WI38 (cell line): Measurements from ENCODE around the gene MYO1E.

ENCODE experiments used
- H3K4me3 ChIP-seq: 2 replicates; pipeline ENCODE4 v1.5.1; 2011; ENCODE audit warnings: low read depth, mild to moderate bottlenecking, control low read depth, low read length
- CTCF ChIP-seq: IDR thresholded peaks from 2 replicates; pipeline ENCODE4 v1.5.1; 2012; ENCODE audit warnings: low read depth, mild to moderate bottlenecking, control low read depth, low read length

The MYO1E gene

GRCh38 chr15:59306520-59307164 lies 66.0 kb downstream of the MYO1E start:
- no peak overlapping the region for H3K4me3 ChIP-seq
- TF ChIP-seq CTCF: no peak

DNA sequence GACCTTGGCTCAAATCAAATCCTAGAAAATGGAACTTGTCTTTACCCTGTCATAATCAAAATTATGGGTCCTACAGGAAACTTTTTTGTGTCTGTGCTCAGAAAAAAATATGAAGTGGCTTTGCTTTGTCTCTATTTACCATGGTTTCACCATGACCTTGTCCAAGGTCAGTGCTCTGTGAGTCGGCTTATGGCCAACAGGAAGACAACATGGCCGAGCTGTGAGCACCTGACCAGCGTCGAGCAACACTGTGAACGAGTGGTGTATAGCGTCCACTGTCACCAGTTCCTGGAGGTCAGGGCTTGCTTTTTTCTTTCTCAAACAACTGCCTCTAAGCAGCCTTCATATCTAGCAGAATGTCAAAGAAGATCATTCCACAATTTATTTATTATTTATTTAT lies 67.9 kb downstream of the MYO1E start:
- TF ChIP-seq CTCF: no peak
- no peak overlapping the region for H3K4me3 ChIP-seq

GRCh38 chr15:59304034-59304795 lies 68.5 kb downstream of the MYO1E start:
- no peak overlapping the region for H3K4me3 ChIP-seq
- TF ChIP-seq CTCF: no peak

DNA sequence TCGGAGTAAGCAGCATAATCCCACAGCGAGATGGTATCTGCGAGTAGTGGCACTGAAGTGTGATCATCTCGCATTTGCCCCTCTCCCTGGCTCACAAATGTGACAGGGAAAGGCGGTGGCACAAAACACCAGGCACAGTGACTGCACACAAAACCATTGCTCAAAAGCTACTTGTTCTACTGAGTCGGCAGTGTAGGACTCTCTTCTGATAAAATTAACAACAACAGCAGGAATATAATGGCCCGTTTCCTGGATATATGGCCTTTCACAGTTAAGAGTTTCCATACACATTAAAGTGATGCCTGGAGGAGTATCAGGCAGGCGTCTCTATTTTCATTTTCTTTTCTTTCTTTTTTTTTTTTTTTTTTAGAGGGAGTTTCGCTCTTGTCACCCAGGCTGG lies 69.0 kb downstream of the MYO1E start:
- TF ChIP-seq CTCF: no peak
- no peak overlapping the region for H3K4me3 ChIP-seq

GRCh38 chr15:59303136-59303535 lies 69.5 kb downstream of the MYO1E start:
- TF ChIP-seq CTCF: no peak
- H3K4me3 ChIP-seq: no peak overlapping the region

- H3K4me3 ChIP-seq: no peak overlapping the region
- TF ChIP-seq CTCF: no peak
Observed at GRCh38 chr15:59301527-59301926, 71.1 kb downstream of the MYO1E start.

GRCh38 chr15:59300618-59301139 lies 72.0 kb downstream of the MYO1E start:
- no peak for TF ChIP-seq CTCF
- H3K4me3 ChIP-seq: peak overlapping the region; percentile 39
